Aorta (tissue), 5 donors: ENCODE results near the gene SPSB3. TPM values are rescaled to one million over a fixed set of nuclear protein-coding genes. Genes with fewer than 3 reads are reported as not detected.

Source experiments
- ATAC-seq: fragments of 200-7000 bp; cut with Tn5 transposase; one replicate; pipeline ENCODE4 v1.9.1; 2022; ENCODE audit warnings: moderate library complexity; ENCODE audit not compliant: low FRiP score
- DNase-seq, 2 donors: peaks; one replicate each; pipeline ENCODE4 v3.0.0-alpha.2; 2020
- H3K27ac ChIP-seq, 2 donors: one replicate each; pipeline ENCODE4 v1.5.1; 2013; ENCODE audit warnings: low read length in 2 of 2, mild to moderate bottlenecking in 2 of 2, moderate library complexity in 2 of 2, control low read depth in 1 of 2, inconsistent platforms in 1 of 2, low read depth in 1 of 2
- H3K27me3 ChIP-seq, 2 donors: one replicate each; pipeline ENCODE4 v1.6.1; 2013; ENCODE audit warnings: control low read depth in 1 of 2, low read length in 1 of 2, mild to moderate bottlenecking in 1 of 2, moderate library complexity in 1 of 2; ENCODE audit not compliant: insufficient read depth in 2 of 2, control insufficient read depth in 1 of 2
- H3K36me3 ChIP-seq, 2 donors: one replicate each; pipeline ENCODE4 v1.6.1; 2013; ENCODE audit warnings: control low read depth in 1 of 2, low read length in 1 of 2, mild to moderate bottlenecking in 1 of 2; ENCODE audit not compliant: insufficient read depth in 2 of 2, control insufficient read depth in 1 of 2
- H3K4me1 ChIP-seq, 2 donors: one replicate each; pipeline ENCODE4 v1.6.1; 2013; ENCODE audit warnings: low read length in 2 of 2, control low read depth in 1 of 2, mild to moderate bottlenecking in 1 of 2, moderate library complexity in 1 of 2; ENCODE audit not compliant: insufficient read depth in 2 of 2, control insufficient read depth in 1 of 2
- H3K4me3 ChIP-seq, 2 donors: one replicate each; pipeline ENCODE4 v1.5.1; 2013; ENCODE audit warnings: low read length in 2 of 2, control low read depth in 1 of 2, mild to moderate bottlenecking in 1 of 2
- H3K9me3 ChIP-seq: one replicate; pipeline ENCODE4 v1.6.1; 2013; ENCODE audit warnings: mild to moderate bottlenecking, low read length; ENCODE audit not compliant: control insufficient read depth
- WGBS, 2 donors: extraction: QIAGEN DNeasy Blood & Tissue Kit; methylation state at CpG; one replicate each; pipeline ENCODE4 v1.1.7; 2013; 5-methylcytosine and 5-hydroxymethylcytosine counted together
- intact Hi-C, 2 donors: fragments of 100-400 bp; cut with DNase I; formaldehyde crosslinking; loops; one replicate each; pipeline versions ENCODE4 v1.14.2 to v1.15.0; 2022
- polyA plus RNA-seq, 2 donors: library from polyadenylated mRNA; stranded (reverse); fragments of 200-250 nt; gene quantifications; one replicate each; pipeline ENCODE4 v1.2.3, GENCODE V29; 2013
- total RNA-seq, 2 donors: library from RNA; stranded (reverse); fragmentation: NEBNext Ultra II Directional; extraction: Animal tissue kit (Norgen Biotek cat#: 25700); gene quantifications; one replicate each; pipeline ENCODE4 v1.2.1, GENCODE V29; 2021
- donor health status: healthy with polysubstance abuse.
- donor health status: Bipolar disorder and iron deficiency.
- donor health status: DM: no; HTN: no; CAD: no.
- donor health status: DM: no; HTN: no; CAD: no.
- donor health status: DM: yes; HTN: yes; CAD: no.

The SPSB3 gene
- total and polyA plus RNA-seq, 4 donors = 25.8 to 322 (median 33.7) TPM

GRCh38 chr16:1818204-1818872 lies 36.0 kb upstream of the SPSB3 start:
- Histone ChIP-seq H3K27me3 (no peaks in the 10 kb centered on the region), H3K4me1 (no peaks in the 10 kb centered on the region), H3K9me3 (no peaks in the 10 kb centered on the region), H3K36me3 (peaks cover 0 to 6% of the 10 kb centered on the region in 2 donors), H3K4me3 (no peak overlapping the region), H3K27ac (no peak overlapping the region)
- ATAC-seq (no peak), DNase-seq (no peak)
- intact Hi-C loops = no loop called here
- WGBS, 2 donors = 94 to 95% methylated on average over 23 to 27 of the region's 27 CpGs

- DNase-seq (no peak), ATAC-seq (no peak)
- H3K4me3 ChIP-seq = no peak overlapping the region
- H3K4me1 ChIP-seq = no peaks in the 10 kb centered on the region
- H3K9me3 ChIP-seq = no peaks in the 10 kb centered on the region
- no peaks in the 10 kb centered on the region for H3K27me3 ChIP-seq
- no peak overlapping the region for H3K27ac ChIP-seq
- H3K36me3 ChIP-seq = peaks cover 0 to 6% of the 10 kb centered on the region in 2 donors
- 87 to 91% methylated on average over 17 of the region's 17 CpGs for WGBS, 2 donors
- intact Hi-C loops = no loop called here
Measured at GRCh38 chr16:1817716-1818115, 35.3 kb upstream of the SPSB3 start.

- Histone ChIP-seq H3K27me3 (no peaks in the 10 kb centered on the region), H3K27ac (no peak overlapping the region), H3K9me3 (no peaks in the 10 kb centered on the region), H3K4me1 (no peaks in the 10 kb centered on the region), H3K4me3 (no peak overlapping the region), H3K36me3 (peaks cover 0 to 6% of the 10 kb centered on the region in 2 donors)
- no peak for ATAC-seq
- peak in 1 of 2 donors; percentile 47 for DNase-seq
- WGBS, 2 donors = 93 to 96% methylated on average over 9 of the region's 9 CpGs
- intact Hi-C loops = no loop called here
Measured at GRCh38 chr16:1817276-1817589, 34.9 kb upstream of the SPSB3 start.

GRCh38 chr16:1816396-1817275 lies 34.3 kb upstream of the SPSB3 start:
- no peak for ATAC-seq
- no peak overlapping the region for H3K4me3 ChIP-seq
- H3K27me3 ChIP-seq = no peaks in the 10 kb centered on the region
- intact Hi-C loops = no loop called here
- H3K4me1 ChIP-seq = no peaks in the 10 kb centered on the region
- no peak overlapping the region for H3K27ac ChIP-seq
- no peaks in the 10 kb centered on the region for H3K9me3 ChIP-seq
- peaks cover 0 to 6% of the 10 kb centered on the region in 2 donors for H3K36me3 ChIP-seq
- 92 to 93% methylated on average over 38 to 40 of the region's 40 CpGs for WGBS, 2 donors
- DNase-seq = peak in 1 of 2 donors; percentile 71

GRCh38 chr16:1815461-1815860 lies 33.1 kb upstream of the SPSB3 start:
- no peak for ATAC-seq
- Histone ChIP-seq H3K4me1 (no peaks in the 10 kb centered on the region), H3K4me3 (no peak overlapping the region), H3K36me3 (peaks cover 0 to 6% of the 10 kb centered on the region in 2 donors), H3K9me3 (no peaks in the 10 kb centered on the region), H3K27ac (no peak overlapping the region), H3K27me3 (no peaks in the 10 kb centered on the region)
- DNase-seq = peak in 1 of 2 donors; percentile 51
- 89 to 90% methylated on average over 11 of the region's 11 CpGs for WGBS, 2 donors
- intact Hi-C loops = no loop called here

DNA sequence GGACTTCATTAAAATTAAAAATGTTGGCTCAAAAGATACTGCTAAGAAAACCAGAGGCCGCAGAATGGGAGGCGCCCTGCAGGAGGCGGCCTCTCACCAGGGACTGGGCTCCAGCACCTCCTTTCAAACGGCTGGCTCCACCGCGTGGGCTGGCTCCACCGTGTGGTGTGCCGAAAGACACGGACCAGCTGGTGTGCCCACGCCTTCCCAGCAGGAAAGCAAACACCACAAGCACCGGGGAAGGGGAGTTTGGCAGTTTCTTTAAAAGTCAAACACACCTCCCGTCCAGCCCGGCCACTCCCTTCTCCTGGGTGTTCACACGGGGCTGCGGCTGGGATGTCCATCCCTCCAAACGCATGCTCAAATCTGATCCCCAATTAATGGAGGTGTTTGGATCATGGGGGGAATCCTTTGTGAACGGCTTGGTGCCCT lies 30.4 kb upstream of the SPSB3 start:
- whole genome bisulfite sequencing, 2 donors = 29 to 30% methylated on average over 17 of the region's 17 CpGs
- no peak overlapping the region for H3K27ac ChIP-seq

GRCh38 chr16:1810536-1810935 lies 28.2 kb upstream of the SPSB3 start:
- Histone ChIP-seq H3K4me3 (no peak overlapping the region), H3K4me1 (no peaks in the 10 kb centered on the region), H3K9me3 (no peaks in the 10 kb centered on the region), H3K36me3 (peaks cover 0 to 2% of the 10 kb centered on the region in 2 donors), H3K27ac (no peak overlapping the region), H3K27me3 (no peaks in the 10 kb centered on the region)
- 91 to 94% methylated on average over 15 to 16 of the region's 16 CpGs for WGBS, 2 donors
- intact Hi-C loops = no loop called here
- ATAC-seq (no peak), DNase-seq (no peak)

More for the DNA sequence above, 30.4 kb upstream of the SPSB3 start:
- intact Hi-C loops = no loop called here
- peaks cover 0 to 8% of the 10 kb centered on the region in 2 donors for H3K36me3 ChIP-seq
- ATAC-seq (peak; percentile 58), DNase-seq (no peak)
- no peaks in the 10 kb centered on the region for H3K4me1 ChIP-seq
- no peaks in the 10 kb centered on the region for H3K9me3 ChIP-seq
- H3K4me3 ChIP-seq = no peak overlapping the region
- H3K27me3 ChIP-seq = no peaks in the 10 kb centered on the region

- ATAC-seq (no peak), DNase-seq (no peak)
- no peaks in the 10 kb centered on the region for H3K9me3 ChIP-seq
Measured at GRCh38 chr16:1810106-1810505, 27.7 kb upstream of the SPSB3 start.

More at GRCh38 chr16:1810106-1810505, 27.7 kb upstream of the SPSB3 start:
- intact Hi-C loops = no loop called here
- WGBS, 2 donors = 91 to 93% methylated on average over 15 to 16 of the region's 16 CpGs
- no peaks in the 10 kb centered on the region for H3K27me3 ChIP-seq
- no peak overlapping the region for H3K27ac ChIP-seq
- no peaks in the 10 kb centered on the region for H3K4me1 ChIP-seq
- H3K36me3 ChIP-seq = peaks cover 0 to 2% of the 10 kb centered on the region in 2 donors
- H3K4me3 ChIP-seq = no peak overlapping the region
